DOHH2 (cell line): ENCODE results near the gene SLC16A10.

Source experiments
- H3F3A ChIP-seq: fragments of 200-600 bp; sonication (generic), shearing (Covaris generic); 2 replicates; pipeline ENCODE4 v1.6.0; 2016; ENCODE audit warnings: antibody characterized with exemption, mild to moderate bottlenecking; ENCODE audit not compliant: control insufficient read depth, insufficient read depth
- H3K27ac ChIP-seq: fragments of 200-600 bp; sonication (generic); 2 replicates; pipeline ENCODE4 v1.5.1; 2014; ENCODE audit warnings: low read depth, mild to moderate bottlenecking, low read length, moderate library complexity
- H3K27me3 ChIP-seq: fragments of 200-600 bp; sonication (generic); 2 replicates; pipeline ENCODE4 v1.6.1; 2014; ENCODE audit warnings: mild to moderate bottlenecking, low read length, mixed read lengths; ENCODE audit not compliant: control insufficient read depth
- H3K36me3 ChIP-seq: fragments of 200-600 bp; sonication (generic); 2 replicates; pipeline ENCODE4 v1.6.1; 2014; ENCODE audit warnings: mild to moderate bottlenecking, low read length, moderate library complexity, mixed read lengths; ENCODE audit not compliant: control insufficient read depth
- H3K4me1 ChIP-seq: fragments of 200-600 bp; sonication (generic); 2 replicates; pipeline ENCODE4 v1.6.1; 2014; ENCODE audit warnings: mild to moderate bottlenecking, low read length, mixed read lengths; ENCODE audit not compliant: control insufficient read depth
- H3K4me2 ChIP-seq: fragments of 200-600 bp; sonication (generic); 2 replicates; pipeline ENCODE4 v1.6.0; 2014; ENCODE audit warnings: mild to moderate bottlenecking, low read length, moderate library complexity
- H3K4me3 ChIP-seq: fragments of 200-600 bp; sonication (generic); 2 replicates; pipeline ENCODE4 v1.5.1; 2014; ENCODE audit warnings: mild to moderate bottlenecking, low read length, mixed read lengths
- H3K79me2 ChIP-seq: fragments of 200-600 bp; sonication (generic); 2 replicates; pipeline ENCODE4 v1.6.1; 2014; ENCODE audit warnings: mild to moderate bottlenecking, low read length, mixed read lengths; ENCODE audit not compliant: control insufficient read depth
- H3K9me2 ChIP-seq: fragments of 200-600 bp; sonication (generic); replicated peaks from 2 replicates; pipeline ENCODE4 v1.6.1; 2014; ENCODE audit warnings: mild to moderate bottlenecking, low read length, mixed read lengths; ENCODE audit not compliant: control insufficient read depth
- H3K9me3 ChIP-seq: fragments of 200-600 bp; sonication (generic); 2 replicates; pipeline ENCODE4 v1.6.1; 2014; ENCODE audit warnings: antibody characterized with exemption, low read length, mixed read lengths; ENCODE audit not compliant: control insufficient read depth, insufficient read depth
- H4K20me1 ChIP-seq: fragments of 200-600 bp; sonication (generic); 2 replicates; pipeline ENCODE4 v1.6.0; 2014; ENCODE audit warnings: low read depth, mild to moderate bottlenecking, antibody characterized with exemption, low read length, moderate library complexity; ENCODE audit not compliant: control insufficient read depth, insufficient read depth
- EZH2phosphoT487 ChIP-seq: fragments of 200-600 bp; sonication (generic); IDR thresholded peaks from 2 replicates; pipeline ENCODE4 v1.6.1; 2017; ENCODE audit warnings: borderline replicate concordance, mild to moderate bottlenecking, antibody characterized with exemption, low read length, moderate library complexity, mixed read lengths
- TF ChIP-seq, protein P1 (sequence below): fragments of 200-600 bp; sonication (generic); IDR thresholded peaks from one replicate; pipeline ENCODE4 v1.5.1; 2014; ENCODE audit warnings: antibody characterized with exemption, mild to moderate bottlenecking, low read depth, low read length; ENCODE audit not compliant: poor library complexity, severe bottlenecking

SLC16A10 gene

DNA sequence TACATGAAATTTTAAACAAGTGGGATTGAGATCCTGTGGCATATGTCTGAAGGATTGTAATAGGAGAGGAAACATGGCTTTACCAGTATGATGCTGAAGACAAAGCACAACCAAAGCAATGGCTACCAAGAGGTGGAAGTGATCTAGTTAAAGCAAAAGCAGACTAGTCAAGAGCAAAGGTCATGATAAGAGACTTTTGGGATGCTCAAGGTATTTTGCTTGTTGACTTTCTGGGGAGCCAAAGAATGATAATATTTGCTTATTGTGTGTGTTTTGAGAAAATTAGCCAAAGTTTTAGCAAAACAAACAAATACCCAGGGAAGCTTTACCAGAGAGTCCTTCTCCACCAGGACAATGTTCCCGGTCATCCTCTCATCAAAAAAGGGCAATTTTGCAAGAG, 20.3 kb downstream of the SLC16A10 start:
- no peak overlapping the region for H3K27ac ChIP-seq
- no peaks in the 10 kb centered on the region for H3K9me2 ChIP-seq
- no peak overlapping the region for H3K4me2 ChIP-seq
- H3K79me2 ChIP-seq, result no peaks in the 10 kb centered on the region
- no peaks in the 10 kb centered on the region for H3F3A ChIP-seq
- no peak for TF ChIP-seq EZH2phosphoT487
- TF ChIP-seq, protein P1, sequence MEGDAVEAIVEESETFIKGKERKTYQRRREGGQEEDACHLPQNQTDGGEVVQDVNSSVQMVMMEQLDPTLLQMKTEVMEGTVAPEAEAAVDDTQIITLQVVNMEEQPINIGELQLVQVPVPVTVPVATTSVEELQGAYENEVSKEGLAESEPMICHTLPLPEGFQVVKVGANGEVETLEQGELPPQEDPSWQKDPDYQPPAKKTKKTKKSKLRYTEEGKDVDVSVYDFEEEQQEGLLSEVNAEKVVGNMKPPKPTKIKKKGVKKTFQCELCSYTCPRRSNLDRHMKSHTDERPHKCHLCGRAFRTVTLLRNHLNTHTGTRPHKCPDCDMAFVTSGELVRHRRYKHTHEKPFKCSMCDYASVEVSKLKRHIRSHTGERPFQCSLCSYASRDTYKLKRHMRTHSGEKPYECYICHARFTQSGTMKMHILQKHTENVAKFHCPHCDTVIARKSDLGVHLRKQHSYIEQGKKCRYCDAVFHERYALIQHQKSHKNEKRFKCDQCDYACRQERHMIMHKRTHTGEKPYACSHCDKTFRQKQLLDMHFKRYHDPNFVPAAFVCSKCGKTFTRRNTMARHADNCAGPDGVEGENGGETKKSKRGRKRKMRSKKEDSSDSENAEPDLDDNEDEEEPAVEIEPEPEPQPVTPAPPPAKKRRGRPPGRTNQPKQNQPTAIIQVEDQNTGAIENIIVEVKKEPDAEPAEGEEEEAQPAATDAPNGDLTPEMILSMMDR, result no peak
- no peaks in the 10 kb centered on the region for H3K9me3 ChIP-seq
- H4K20me1 ChIP-seq, result no peaks in the 10 kb centered on the region
- no peaks in the 10 kb centered on the region for H3K4me1 ChIP-seq
- H3K27me3 ChIP-seq, result 0 out of 2 replicates have a peak, but pooled peaks cover 2% of the 10 kb centered on the region
- no peaks in the 10 kb centered on the region for H3K36me3 ChIP-seq
- H3K4me3 ChIP-seq, result no peak overlapping the region

GRCh38 chr6:111110036-111110435, 22.7 kb downstream of the SLC16A10 start:
- no peaks in the 10 kb centered on the region for H4K20me1 ChIP-seq
- no peaks in the 10 kb centered on the region for H3K9me2 ChIP-seq
- H3K36me3 ChIP-seq, result no peaks in the 10 kb centered on the region
- H3K27ac ChIP-seq, result no peak overlapping the region
- 0 out of 2 replicates have a peak, but pooled peaks cover 6% of the 10 kb centered on the region for H3K27me3 ChIP-seq
- no peaks in the 10 kb centered on the region for H3K79me2 ChIP-seq
- H3K4me1 ChIP-seq, result no peaks in the 10 kb centered on the region; the same call in 1 of the 2 replicates
- no peaks in the 10 kb centered on the region for H3F3A ChIP-seq
- no peak for TF ChIP-seq EZH2phosphoT487
- TF ChIP-seq, protein P1, result no peak
- H3K4me3 ChIP-seq, result no peak overlapping the region
- H3K9me3 ChIP-seq, result no peaks in the 10 kb centered on the region
- H3K4me2 ChIP-seq, result no peak overlapping the region

DNA sequence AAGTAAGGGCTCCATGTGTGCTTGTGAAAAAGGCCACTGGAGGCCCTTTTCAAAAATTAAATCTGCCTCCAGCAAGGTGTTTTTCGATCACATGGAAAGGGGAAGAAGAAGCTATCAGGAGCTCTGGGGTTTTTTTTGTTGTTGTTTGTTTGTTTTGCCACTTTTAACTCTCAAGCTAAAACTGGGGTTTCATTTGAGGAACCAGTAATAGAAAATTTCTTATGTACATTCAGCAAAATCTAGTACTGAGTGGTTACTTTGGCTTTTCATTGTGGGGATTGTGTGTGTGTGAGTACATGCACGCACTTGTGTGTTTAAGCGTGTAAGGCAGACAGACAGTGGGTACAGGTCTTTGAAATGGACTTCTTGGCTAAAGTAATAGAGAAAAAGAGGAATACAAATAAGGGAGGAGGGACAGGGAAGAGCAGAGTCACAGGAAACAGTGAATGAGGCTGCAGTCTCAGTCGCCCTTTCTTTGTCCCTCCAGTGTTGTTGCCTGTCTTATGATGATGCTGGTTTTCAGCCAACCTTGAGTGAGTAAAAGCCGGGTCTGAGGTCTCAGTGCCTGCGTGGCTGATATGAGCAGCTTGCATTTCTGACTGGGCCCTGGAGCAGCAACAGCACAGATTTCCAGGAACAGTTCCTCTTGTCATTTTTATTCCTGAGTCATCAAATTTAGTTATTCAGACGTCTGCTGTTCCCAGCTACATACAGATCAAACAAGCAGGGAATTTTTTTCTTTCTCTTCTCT, 26.2 kb downstream of the SLC16A10 start:
- H3K9me3 ChIP-seq, result no peaks in the 10 kb centered on the region
- 0 out of 2 replicates have a peak, but pooled peaks cover 6% of the 10 kb centered on the region for H3K27me3 ChIP-seq
- H3K4me1 ChIP-seq, result no peaks in the 10 kb centered on the region; the same call in 1 of the 2 replicates
- H3K9me2 ChIP-seq, result no peaks in the 10 kb centered on the region
- no peak overlapping the region for H3K4me2 ChIP-seq
- H3K4me3 ChIP-seq, result no peak overlapping the region
- no peaks in the 10 kb centered on the region for H4K20me1 ChIP-seq
- H3K79me2 ChIP-seq, result no peaks in the 10 kb centered on the region
- no peak overlapping the region for H3K27ac ChIP-seq
- no peak for TF ChIP-seq EZH2phosphoT487
- no peaks in the 10 kb centered on the region for H3K36me3 ChIP-seq
- no peaks in the 10 kb centered on the region for H3F3A ChIP-seq

GRCh38 chr6:111114087-111114443, 26.8 kb downstream of the SLC16A10 start:
- TF ChIP-seq, protein P1, result no peak
- no peak for TF ChIP-seq EZH2phosphoT487
- Histone ChIP-seq H3K4me2 (no peak overlapping the region), H3K27ac (no peak overlapping the region), H3K9me3 (no peaks in the 10 kb centered on the region), H3K36me3 (no peaks in the 10 kb centered on the region), H3F3A (no peaks in the 10 kb centered on the region), H3K4me1 (no peaks in the 10 kb centered on the region; the same call in 1 of the 2 replicates), H4K20me1 (no peaks in the 10 kb centered on the region), H3K4me3 (no peak overlapping the region), H3K27me3 (0 out of 2 replicates have a peak, but pooled peaks cover 6% of the 10 kb centered on the region), H3K79me2 (no peaks in the 10 kb centered on the region), H3K9me2 (no peaks in the 10 kb centered on the region)
